GM18505 (cell line): Measurements from ENCODE around the gene ZSCAN31.

Source experiments
- ATAC-seq: cut with Tn5 transposase; IDR thresholded peaks from one replicate; pipeline ENCODE4 v1.9.1; 2021; ENCODE audit not compliant: unreplicated experiment
- POLR2A ChIP-seq: IDR thresholded peaks from 4 replicates; pipeline ENCODE4 v1.6.1; 2011; ENCODE audit warnings: borderline replicate concordance; ENCODE audit not compliant: insufficient read depth, insufficient read length; ENCODE audit errors: extremely low read depth

The ZSCAN31 gene

GRCh38 chr6:28274888-28275287, 61.1 kb downstream of the ZSCAN31 start:
- TF ChIP-seq POLR2A: no peak

More at GRCh38 chr6:28274888-28275287, 61.1 kb downstream of the ZSCAN31 start:
- ATAC-seq: no peak
